ENCODE data around the gene BCAP29. TPM values are rescaled to one million over a fixed set of nuclear protein-coding genes. Genes with fewer than 3 reads are reported as not detected.

BCAP29 gene
- total RNA-seq, 1 experiment from 2014 or later, result 35.3 TPM

DNA sequence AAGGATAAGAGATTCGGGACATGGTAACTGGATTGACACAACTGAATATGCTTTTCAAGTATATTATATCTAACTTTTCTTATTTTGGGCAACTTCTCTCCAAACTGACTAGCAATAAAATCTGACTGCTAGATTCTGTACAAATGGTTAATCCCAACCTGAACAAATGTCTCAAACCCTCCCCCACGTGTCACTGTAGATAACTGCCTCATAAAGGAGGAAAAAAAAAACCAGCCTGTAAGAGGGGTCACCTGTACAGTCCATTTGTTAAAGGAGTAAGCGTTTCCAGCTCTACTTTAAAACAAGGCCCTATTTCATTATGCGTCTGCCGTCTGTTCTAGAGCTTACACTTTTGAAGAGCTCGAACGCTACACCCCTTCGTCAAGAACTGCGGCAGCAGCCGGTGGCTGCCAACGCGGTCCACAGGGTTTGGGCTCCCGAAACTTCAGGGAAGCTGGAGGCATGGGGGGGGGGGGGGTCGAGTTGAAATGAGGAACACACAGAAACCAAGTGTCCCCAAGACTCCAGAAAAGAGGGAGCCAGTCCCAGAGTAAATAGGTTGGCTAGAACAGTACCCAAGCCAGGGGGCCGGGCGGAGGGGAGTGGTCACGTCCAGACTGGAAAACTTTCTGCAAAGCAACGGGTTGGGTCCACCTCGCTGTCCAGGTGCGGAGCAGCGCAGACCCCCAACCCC, 16.8 kb upstream of the BCAP29 start:
- Mint-ChIP-seq H3K27me3 (ENCODE audit: insufficient read depth, unreplicated experiment) (no peaks in the 10 kb centered on the region), H3K4me1 (ENCODE audit: low read depth, unreplicated experiment) (peaks cover 43% of the 10 kb centered on the region), H3K4me3 (ENCODE audit: unreplicated experiment) (peak overlapping the region; percentile 94), H3K36me3 (ENCODE audit: insufficient read depth, unreplicated experiment) (peaks cover 7% of the 10 kb centered on the region), H3K9me3 (ENCODE audit: unreplicated experiment) (no peaks in the 10 kb centered on the region), H3K27ac (ENCODE audit: unreplicated experiment) (peak overlapping the region; percentile 95)
- TF ChIP-seq, protein P1, sequence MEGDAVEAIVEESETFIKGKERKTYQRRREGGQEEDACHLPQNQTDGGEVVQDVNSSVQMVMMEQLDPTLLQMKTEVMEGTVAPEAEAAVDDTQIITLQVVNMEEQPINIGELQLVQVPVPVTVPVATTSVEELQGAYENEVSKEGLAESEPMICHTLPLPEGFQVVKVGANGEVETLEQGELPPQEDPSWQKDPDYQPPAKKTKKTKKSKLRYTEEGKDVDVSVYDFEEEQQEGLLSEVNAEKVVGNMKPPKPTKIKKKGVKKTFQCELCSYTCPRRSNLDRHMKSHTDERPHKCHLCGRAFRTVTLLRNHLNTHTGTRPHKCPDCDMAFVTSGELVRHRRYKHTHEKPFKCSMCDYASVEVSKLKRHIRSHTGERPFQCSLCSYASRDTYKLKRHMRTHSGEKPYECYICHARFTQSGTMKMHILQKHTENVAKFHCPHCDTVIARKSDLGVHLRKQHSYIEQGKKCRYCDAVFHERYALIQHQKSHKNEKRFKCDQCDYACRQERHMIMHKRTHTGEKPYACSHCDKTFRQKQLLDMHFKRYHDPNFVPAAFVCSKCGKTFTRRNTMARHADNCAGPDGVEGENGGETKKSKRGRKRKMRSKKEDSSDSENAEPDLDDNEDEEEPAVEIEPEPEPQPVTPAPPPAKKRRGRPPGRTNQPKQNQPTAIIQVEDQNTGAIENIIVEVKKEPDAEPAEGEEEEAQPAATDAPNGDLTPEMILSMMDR (IDR thresholded peaks at IDR 0.05; ENCODE audit: insufficient read depth in 1 of 2, low read depth in 1 of 2, low read length in 1 of 2, severe bottlenecking in 1 of 2, unreplicated experiment in 1 of 2), result no peak
- CTCF ChIA-PET, result interaction anchor here (1.3 to 1.8 kb wide), 3 partner anchors 17 to 101 kb away, joined by 3 to 5 read pairs (median 4); partner anchors contain the start of gene BCAP29
- peaks cover 8% of the 10 kb centered on the region for H3K4me1 ChIP-seq
- intact Hi-C loops (cut with micrococcal nuclease; ENCODE audit: unreplicated experiment), result loop anchor here (5.0 kb wide), 1 partner anchor 101 kb away; no protein-coding TSS in a partner anchor
- peak overlapping the region; percentile 85 for H3K4me3 ChIP-seq (ENCODE audit: low read depth, low read length)
- POLR2A ChIA-PET, result interaction anchor here (0.6 to 1.9 kb wide), 7 partner anchors 17 to 770 kb away, joined by 3 to 14 read pairs (median 3); partner anchors contain the start of genes BCAP29 and HBP1
- H3K27me3 ChIP-seq (replicated peaks; ENCODE audit: control insufficient read depth, insufficient read depth, low read length), result no peaks in the 10 kb centered on the region
- no peaks in the 10 kb centered on the region; the same call in 1 of the 2 replicates for H3K36me3 ChIP-seq (ENCODE audit: control insufficient read depth, insufficient read depth, low read length)
- no TSS peak for BruUV-seq (replicated peaks)
- no peaks in the 10 kb centered on the region for H3K9me3 ChIP-seq
- DNase-seq, result no peak

DNA sequence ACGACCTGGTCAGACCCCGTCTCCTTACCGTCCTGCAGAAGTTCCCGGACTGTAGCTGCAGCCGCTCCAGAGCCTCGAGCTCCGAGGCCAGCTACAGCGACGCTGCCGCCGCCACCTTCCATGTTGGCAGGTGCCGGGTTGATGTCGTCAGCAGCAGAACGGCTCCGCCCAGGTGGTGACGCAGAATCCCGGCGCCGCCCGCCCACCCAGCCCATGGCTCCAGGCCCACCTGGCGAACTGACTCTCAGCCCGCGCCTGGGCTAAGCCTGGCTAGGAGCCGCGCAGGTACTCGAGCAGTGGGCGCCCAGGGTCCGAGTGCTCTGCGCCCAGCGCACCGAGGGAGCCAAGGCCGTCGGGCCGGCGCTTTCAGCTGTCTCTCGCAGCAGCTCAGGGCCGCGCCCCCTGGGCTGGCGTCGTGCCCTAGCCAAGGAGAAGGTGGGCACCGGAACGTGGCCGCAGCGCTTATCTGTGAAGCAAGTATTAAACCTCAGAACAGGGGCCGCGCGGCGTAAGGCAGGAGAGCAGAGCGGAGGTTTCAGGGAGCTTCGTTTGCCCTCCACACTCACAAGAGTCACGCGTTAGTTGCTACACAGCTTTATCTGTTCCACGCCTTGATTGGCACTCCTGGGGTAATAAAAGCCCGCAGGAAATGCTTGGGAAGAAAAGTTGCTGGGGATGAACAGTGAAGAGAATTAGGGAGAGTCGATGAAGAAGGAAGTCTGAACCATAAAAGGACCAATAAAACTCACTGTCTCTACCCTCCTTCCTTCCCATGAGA, 16.1 kb upstream of the BCAP29 start, which contains the start of the genes COG5 and DUS4L:
Gene COG5, minus strand, starts transcription at position 146 of the 778 bp plus-strand sequence. Its CDS starts 24 bp downstream, at position 122.
Gene DUS4L, plus strand, starts transcription at position 197 of the 778 bp plus-strand sequence. CDS start 3,100 bp downstream, outside the sequence.
- Histone ChIP-seq H3K9me3 (no peaks in the 10 kb centered on the region), H3K4me1 (peaks cover 8% of the 10 kb centered on the region), H3K27me3 (replicated peaks; ENCODE audit: control insufficient read depth, insufficient read depth, low read length) (no peaks in the 10 kb centered on the region), H3K36me3 (ENCODE audit: control insufficient read depth, insufficient read depth, low read length) (no peaks in the 10 kb centered on the region; the same call in 1 of the 2 replicates), H3K4me3 (ENCODE audit: low read depth, low read length) (peak within 1 kb of the TSS; percentile 85)
- peaks cover 7% of the 10 kb centered on the region for H3K36me3 Mint-ChIP-seq (ENCODE audit: insufficient read depth, unreplicated experiment)
- ChIA-PET POLR2A (interaction anchor here (0.6 to 1.9 kb wide), 10 partner anchors 16 to 395 kb away, joined by 3 to 14 read pairs (median 3); partner anchors contain the start of genes BCAP29 and HBP1), CTCF (interaction anchor here (0.6 to 1.8 kb wide), 5 partner anchors 16 to 1021 kb away, joined by 3 to 5 read pairs (median 4); partner anchors contain the start of gene BCAP29)
- peak within 1 kb of the TSS; percentile 95 for H3K27ac Mint-ChIP-seq (ENCODE audit: unreplicated experiment)
- H3K27me3 Mint-ChIP-seq (ENCODE audit: insufficient read depth, unreplicated experiment), result no peaks in the 10 kb centered on the region
- intact Hi-C loops (cut with micrococcal nuclease; ENCODE audit: unreplicated experiment), result loop anchor here (1.0 to 5.0 kb wide), 3 partner anchors 16 to 161 kb away; partner anchors contain the start of gene BCAP29
- DNase-seq, result peak; percentile 84 to 88
- H3K4me3 Mint-ChIP-seq (ENCODE audit: unreplicated experiment), result peak within 1 kb of the TSS; percentile 94
- peaks cover 43% of the 10 kb centered on the region for H3K4me1 Mint-ChIP-seq (ENCODE audit: low read depth, unreplicated experiment)
- TF ChIP-seq, protein P1 (IDR thresholded peaks at IDR 0.05; ENCODE audit: insufficient read depth in 1 of 2, low read depth in 1 of 2, low read length in 1 of 2, severe bottlenecking in 1 of 2, unreplicated experiment in 1 of 2), result no peak
- H3K9me3 Mint-ChIP-seq (ENCODE audit: unreplicated experiment), result no peaks in the 10 kb centered on the region
- BruUV-seq (replicated peaks), result no TSS peak
